Renal pelvis (tissue), 4 donors: ENCODE data around the gene SLC7A14. TPM values are rescaled to one million over a fixed set of nuclear protein-coding genes. Genes with fewer than 3 reads are reported as not detected.
A peak's percentile ranks its signal among the peaks of the same experiment; 100 is the strongest.

Experiments
- DNase-seq: peaks from one replicate; pipeline ENCODE4 v3.0.0-alpha.2; 2013
- polyA plus RNA-seq, 3 donors: library from polyadenylated mRNA; unstranded; fragments of 120-200 nt; gene quantifications; one replicate each; pipeline ENCODE4 v1.2.1, GENCODE V29; 2013; ENCODE audit not compliant: insufficient read length in 3 of 3

Gene SLC7A14
- polyA plus RNA-seq, 3 donors = 1.5 to 2.8 (median 2.3) TPM

DNA sequence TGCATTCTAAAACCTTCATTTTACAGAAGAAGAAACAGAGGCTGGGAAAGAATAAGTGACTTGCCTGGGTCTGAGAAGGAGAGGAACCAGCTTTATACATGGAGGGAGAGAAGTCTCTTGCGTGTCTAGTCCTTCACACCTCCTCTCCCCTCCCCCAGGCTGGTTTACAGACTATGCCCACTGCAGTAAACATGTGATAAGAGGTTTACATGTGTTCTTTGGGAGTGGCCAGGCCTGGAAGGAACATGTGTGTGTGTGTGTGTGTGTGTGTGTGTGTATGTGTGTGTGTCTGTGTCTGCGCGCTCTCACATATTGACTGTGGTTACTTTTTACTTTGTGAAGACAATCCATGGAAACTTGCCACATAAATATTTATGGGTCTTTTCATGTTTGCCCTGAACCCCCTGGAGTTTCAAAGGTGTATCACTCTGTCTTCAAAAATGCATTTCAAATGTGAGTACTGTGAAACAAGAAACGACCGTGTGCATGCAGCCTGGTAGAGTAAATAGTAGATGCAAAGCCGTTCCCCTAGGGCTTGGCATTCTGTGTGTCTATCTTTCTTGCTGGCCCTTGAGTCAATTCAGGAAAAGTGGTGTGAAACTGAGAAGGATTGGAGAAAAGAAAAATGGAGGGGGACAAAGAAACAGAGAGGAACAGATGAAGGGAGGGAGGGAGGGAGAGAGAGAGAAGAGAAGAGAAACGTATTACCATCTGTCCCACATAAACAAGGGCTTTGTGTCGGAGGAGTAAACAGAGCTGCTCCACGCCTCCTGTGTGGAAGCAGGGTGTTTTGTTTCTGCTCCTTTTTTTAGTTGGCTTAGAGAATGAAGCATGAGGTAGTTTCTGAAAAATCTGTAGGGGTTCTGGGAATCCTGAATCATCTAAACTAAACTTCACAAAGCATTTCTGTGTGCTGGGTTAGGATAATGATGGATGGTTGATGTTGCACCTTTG, 115.5 kb downstream of the SLC7A14 start:
- DNase-seq = peak; percentile 68

DNA sequence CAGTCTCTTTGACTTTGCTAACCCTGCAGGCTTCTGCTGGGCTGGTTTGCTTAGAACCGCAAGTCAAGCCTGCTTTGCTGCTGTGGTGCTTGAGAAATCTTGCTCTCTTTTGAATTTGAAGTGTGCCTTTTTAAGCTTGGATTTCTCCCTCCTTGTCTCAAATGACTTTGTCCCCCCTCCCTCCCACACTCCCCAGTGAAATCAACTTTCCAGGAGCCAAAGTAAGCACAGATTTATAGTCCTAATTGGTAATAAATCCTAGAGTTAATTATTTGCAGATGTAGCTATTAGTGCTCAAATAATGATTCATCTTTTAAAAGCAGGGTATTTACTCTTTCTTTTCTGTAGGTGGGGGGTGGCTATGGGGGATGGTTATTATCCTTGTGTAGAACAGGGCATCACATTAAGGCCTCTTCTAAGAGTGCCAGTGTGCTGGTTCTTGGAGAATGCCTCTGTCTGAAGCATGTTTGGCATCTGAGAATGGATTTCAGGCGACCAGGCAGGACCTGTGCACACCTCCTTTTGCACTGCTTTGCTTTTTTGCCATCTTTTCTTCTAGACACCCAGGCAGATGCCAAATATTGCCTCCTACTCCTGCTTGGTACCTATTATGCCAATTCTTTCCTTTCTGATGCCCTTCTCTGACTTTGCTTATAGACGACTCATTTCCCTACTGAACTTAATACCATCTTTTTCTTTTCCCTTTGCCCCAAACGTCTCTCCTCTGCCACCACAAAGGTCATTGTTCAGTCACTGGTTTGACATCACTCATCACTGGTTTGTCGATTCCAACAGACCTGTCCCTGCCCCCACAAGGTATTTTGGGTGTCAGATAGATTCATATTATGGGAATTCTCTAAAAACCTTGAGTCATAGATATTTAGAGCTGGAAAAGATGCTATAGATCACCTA, 116.5 kb downstream of the SLC7A14 start:
- DNase-seq = peak; percentile 86

DNA sequence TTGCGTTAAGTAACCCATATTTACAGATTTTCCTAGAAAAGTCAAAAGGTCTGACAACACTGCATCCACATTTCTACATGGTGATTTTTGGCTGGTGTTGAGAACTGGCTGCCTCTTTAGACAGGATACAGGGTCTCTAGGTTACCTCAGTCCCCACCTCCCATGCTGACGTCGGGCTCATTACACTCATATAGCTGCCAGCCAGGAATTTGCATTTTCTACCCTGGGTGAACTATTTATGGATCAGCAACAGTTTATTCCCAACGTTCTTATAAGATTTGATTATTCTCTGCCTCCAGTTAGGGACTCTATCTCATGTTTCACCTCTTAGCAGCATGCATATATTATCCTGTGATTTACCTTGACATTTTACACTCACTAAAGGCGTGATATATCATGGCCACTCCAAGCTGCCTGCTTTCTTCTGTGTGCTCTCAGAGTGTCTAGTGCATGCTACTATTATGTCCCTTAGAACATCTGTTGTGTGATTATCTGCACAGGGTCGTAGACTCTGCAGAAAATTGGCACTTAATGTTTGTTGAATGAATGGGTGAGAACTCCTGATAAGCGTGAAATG, 118.2 kb downstream of the SLC7A14 start:
- peak; percentile 65 for DNase-seq

DNA sequence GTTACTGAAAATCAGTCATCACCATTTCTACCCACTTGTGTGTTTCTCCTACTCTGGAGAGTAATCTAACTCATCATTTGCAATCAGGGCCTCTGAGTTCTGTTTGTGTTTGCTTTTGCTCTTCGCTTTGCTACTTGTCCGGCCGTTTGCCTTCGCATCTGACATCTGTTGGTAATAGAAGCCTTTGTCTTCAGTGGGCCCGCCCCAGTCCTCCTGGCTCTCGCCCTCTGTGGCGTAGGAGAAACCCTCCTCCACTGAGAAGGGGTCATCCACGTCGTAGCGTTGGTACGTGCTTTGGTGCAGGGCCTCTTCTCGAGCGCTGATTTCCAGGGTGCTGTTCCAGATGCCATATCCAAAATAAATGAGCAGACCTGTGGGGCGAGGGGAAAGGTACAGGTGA, 118.9 kb downstream of the SLC7A14 start:
- DNase-seq = no peak

DNA sequence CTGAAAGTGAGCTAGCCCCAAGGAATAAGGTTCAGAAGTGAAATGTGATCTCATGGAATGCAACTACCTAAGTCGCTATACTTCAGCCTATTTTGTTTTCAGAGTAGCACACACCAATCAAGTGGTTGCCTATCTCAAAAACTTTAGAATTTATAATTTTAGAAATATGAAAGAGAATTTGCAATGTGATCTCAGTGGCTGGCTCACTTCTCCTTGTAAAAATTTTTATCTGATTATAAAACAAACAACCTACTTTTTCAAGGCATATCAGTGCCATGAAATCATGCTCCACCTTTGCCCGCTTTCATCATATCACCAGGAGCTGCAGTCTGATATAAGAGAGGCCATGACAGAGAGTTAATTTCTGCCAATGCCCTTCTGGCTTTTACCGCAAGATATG, 119.9 kb downstream of the SLC7A14 start:
- DNase-seq = no peak

DNA sequence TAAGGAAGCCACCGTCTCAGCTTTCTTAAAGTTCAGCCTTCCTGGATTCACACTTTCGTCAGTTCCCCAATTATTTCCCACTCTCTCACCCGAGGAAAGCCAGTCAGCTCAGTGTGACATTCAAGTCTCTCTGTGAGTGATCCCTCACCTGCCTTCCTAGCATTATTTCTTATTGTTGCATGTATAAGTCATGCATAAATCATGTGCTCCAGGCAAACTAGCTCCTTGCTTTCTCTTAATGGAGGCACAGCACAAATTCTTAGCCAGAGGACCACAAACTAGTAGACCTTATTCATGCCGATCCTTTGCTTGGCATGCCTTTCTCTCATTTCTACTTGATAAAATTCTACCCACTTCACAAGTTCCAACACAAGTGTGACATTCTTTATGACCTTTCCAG, 122.9 kb downstream of the SLC7A14 start:
- DNase-seq = no peak

DNA sequence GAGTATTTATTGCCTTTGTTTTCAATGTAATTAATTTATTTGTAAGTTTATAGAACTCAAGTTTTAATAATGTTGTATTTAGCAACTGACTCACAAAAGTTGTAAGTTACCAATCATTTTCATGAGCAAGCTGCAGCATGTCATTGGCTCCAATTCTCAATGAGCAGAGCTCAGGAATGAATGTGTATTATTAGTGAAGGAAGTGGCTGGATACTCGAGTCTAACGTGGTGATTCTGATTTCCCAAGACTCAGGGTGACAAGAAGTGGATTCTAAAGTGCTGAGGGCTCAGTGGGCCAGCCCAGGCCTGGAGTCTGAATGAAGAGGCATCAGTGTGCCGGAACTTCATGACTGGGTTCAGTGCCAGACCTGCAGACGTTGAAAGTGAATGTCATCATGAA, 127.6 kb downstream of the SLC7A14 start:
- DNase-seq = no peak

DNA sequence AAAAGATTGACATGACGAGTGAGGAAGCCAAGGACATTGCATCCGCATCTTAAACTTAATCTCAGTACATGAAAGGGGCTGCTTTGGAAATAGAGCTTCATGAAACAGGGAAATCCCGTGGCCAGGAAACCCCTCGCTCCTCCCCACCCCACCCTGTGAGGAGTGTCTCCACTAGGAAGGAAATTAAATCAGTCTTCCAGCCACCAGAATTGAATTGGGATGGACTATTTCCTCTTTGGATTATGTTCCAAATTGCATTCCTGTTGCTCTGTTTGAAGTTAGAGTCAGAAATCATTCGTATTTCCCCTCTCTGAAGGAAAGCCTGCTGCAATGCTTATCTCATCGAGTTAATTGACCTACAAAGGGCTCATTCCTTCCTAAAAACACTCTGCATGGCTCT, 131.4 kb downstream of the SLC7A14 start:
- no peak for DNase-seq

DNA sequence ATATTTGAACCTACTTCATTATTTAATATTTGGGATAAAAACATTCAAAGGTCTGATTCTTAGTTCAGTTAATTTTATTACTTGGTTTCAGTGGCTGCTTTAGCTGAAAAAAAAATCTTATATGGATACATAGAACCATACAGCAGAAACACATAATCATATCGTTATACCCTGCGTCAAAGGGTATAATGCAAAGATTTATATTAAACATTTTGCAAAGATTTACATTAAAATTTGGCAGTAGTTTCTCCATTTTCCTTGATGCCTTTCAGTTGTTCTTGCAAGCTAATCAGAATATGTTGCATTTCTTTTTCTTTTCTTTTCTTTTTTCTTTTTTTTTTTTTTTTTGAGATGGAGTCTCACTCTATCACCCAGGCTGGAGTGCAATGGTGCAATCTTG, 135.8 kb downstream of the SLC7A14 start:
- no peak for DNase-seq

DNA sequence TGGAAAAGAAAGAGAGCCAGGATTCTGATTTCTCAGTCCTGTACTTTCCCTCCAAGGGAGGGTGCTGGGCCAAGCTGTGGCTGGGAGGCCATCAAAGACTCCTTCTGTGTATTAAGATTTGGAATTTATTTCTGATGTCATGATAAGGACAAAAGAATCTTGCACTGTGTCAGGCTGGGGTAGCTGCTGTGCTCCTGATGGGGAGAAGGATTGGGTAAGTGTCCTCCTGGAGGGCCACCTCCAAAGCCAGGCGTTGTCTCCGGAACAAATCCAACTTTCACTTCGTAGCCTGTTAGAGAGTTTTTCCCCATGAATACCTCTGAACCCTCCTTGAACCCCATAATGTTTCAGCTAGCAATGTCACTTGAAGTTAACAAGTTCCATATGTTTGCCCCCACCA, 137.3 kb downstream of the SLC7A14 start:
- no peak for DNase-seq

DNA sequence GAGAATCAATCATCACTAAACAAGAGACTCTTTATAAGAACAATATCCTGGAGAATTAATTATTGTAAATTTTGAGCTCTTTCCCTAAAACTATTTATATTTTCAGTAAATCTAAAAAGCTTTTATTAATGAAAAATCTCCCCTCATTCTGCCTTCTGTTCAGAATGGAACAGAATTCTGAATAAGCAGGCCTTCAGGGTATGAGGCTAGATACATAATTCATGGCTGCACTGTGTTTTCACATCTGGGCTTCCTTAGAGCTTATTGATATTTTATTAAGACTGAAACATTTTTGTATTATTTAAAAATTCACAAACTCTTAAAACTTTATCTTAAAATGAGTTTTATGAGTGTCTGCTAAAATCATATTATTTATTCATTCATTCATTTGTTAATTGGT, 142.4 kb downstream of the SLC7A14 start:
- no peak for DNase-seq

DNA sequence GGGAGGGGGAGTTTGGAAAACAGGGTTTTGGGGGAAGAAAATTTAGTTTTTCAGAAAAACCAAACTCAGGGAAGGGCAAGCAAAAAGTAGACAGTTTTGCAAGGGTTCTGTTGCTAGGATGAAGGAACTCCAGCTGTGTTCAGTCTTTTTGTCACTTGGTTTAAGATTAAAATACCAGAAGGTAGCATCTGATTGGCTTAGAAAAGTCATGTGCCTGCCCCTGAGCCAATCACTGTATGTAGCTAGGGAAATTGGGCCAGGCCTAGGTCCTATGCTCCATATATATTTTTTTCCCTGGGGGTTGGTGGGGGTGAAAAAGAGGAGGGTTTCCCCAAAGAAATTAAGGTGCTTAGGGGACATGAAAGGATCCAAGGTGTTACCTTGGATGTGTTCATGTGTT, 142.9 kb downstream of the SLC7A14 start:
- no peak for DNase-seq

DNA sequence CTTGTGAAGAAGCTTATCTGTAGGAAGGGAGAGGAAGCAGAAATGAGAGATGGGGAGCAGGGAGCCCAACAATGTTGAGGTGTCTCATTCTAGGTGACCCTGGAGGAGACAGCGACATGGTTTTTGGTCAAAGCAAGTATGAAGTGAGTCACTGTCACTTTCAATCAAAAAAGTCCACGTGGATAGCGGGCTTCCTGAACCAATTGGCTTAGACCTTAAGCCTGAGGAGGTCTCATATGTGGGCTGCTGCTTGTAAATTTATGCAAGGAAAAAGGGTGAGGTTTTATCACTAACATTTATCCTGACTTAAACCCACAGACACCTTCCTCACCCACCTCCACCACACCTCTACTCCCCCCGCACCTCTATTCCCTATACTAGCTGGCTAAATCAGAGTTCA, 144.5 kb downstream of the SLC7A14 start:
- no peak for DNase-seq

DNA sequence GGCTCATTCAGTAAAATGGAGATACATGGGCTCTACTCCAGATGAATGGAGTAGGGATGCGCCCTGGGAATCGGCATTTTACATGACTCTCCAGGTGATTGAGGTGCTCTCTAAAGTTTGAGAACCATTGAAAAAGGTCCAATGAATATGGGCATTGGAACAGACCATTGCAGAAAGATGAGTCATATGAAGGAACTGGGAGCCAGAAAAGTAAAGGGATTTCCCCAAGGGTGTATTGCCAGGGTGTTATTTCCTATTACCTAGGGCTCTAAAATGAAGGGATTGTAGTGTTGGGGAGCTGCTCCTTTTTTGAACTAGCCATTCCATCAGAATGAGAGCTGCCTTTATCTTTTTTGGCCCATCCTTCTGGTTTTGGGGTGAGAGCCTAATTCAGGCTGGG, 145.5 kb downstream of the SLC7A14 start:
- no peak for DNase-seq

DNA sequence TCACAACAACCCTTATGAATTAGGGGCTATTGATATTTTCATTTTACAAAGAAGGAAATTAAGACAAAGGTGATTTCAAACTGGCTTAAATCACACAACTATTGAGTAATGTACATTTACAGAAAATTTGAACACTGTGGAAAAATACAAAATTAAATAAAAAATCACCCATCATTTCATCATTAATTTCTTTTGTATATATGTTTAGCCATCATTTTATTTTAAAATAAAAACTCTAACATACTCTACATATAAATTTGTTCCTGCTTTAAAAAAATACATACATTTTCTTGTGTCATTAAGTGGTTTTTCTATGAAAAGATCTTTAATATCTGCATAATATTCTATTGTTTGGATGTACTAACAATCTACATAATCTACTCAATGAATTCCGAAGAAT, 147.0 kb downstream of the SLC7A14 start:
- no peak for DNase-seq

DNA sequence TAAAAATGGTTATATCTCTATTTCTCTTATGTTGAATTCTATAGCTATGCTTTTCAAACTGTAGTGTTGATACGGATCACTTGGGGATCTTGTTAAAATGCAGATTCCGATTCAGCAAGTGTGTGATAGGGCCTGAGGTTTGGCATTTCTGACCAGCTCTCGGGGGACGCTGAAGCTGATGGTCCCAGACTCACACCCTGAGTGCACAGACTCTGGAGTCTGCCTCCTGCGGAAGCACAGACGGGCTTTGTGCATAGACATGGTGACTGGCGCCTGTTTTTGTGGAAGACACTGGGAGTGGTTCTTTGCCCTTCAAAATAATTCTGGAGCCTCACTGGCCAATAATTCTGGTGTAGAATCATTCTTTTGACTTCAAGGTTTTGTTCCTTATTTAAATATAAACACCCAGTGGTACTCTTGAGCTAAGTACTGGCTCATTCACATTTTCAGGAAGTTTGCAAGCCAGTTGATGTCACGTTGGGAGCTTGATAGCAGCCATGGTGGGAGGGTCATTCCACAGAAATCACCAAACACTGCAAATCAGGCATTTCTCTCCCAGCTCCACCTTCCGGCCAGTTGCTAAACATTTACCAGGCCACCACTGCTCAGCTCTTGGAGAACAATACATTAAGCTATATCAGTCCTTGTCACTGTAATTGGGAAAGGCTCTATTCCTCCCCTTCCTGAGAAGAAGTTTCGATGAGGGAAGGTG, 148.0 kb downstream of the SLC7A14 start:
- no peak for DNase-seq

DNA sequence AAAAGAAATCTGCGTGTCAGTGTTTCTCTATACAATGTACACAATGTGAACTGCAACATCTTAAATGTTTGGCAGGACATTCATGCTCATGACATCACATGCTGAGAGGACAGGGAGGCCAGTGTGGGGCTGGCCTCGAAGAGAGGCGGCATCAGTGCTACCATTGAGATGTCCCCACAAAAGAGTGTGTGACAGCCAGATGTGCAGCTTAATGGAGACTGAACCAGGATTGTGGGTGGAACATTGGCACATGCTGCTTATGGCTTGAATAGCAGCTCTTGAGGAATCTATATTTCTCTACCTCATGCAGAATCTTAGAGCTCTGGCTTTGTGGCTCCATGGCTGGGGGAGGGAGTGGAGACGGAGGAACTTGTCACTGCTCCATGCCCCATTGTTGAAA, 148.7 kb downstream of the SLC7A14 start:
- DNase-seq = no peak

DNA sequence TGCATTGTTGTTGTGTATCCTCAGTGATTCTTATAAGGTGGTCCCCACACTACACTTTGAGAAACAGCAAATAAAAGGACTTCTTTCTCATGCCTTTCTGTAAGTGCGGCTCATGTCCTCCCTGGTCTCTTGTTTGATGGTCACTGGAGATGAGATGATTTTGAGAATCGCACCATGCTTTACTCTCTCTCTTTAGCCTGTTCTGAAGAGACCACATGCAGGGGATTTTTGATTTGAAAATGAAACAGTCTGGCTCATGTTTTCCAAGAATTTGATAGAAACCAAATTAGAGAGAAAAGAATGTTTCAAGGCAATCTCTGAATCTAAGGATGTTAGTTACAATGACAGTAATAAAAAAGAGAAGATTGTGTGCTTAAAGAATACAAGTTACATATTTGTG, 149.2 kb downstream of the SLC7A14 start:
- no peak for DNase-seq

DNA sequence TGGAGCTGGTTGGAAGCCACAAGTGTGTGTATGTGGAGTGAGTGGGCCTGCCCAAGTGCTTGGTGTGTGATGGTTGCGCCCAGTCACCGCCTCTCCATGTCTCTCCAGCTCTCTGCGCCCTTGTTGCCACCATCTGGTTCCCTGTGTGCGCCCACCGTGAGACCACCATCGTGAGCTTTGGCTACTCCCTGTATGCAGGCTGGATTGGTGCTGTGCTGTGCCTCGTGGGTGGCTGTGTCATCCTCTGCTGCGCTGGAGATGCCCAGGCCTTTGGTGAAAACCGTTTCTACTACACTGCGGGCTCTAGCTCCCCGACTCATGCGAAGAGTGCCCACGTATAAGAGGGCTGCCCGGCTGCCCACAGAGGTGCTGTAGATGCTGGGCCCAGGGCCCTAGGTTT, 153.5 kb downstream of the SLC7A14 start:
- DNase-seq = no peak

DNA sequence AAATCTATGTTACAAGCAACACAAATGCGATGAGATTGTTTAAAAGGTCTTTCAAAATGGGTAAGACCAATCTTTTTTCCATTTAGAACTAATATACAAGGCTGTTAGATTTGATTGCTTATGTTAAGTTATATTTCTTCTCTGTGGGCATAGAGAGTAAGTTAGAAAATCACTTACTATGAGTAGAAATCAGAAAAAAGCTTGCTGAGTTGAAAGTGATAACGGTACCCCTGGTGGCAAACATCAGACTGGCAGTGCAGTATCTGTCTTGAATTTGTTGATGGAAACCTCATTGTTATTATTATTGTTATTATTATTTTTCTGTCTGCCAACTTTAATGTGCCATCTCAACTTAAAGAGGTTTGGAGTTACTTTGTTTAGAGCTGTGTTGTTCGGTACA, 154.8 kb downstream of the SLC7A14 start:
- DNase-seq = no peak

DNA sequence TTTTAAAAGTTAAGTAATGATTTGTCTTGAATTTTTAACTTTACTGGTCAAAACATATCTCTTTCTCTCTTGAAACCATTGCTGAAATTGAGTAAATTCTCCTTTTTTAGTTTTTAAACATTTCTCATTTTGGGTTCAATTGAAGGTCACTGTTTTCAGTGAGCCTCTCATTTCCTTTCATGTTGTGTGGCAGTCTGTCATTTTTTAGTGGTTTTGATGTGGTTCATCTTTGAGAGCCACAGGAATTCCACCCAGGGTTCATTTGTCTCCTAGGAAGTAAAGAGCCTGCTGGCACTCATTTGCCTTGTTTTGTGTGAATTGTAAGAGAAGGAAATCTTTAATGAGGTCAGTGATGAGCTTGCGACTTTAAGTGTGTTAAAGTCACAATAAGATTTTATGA, 156.8 kb downstream of the SLC7A14 start:
- DNase-seq = no peak

DNA sequence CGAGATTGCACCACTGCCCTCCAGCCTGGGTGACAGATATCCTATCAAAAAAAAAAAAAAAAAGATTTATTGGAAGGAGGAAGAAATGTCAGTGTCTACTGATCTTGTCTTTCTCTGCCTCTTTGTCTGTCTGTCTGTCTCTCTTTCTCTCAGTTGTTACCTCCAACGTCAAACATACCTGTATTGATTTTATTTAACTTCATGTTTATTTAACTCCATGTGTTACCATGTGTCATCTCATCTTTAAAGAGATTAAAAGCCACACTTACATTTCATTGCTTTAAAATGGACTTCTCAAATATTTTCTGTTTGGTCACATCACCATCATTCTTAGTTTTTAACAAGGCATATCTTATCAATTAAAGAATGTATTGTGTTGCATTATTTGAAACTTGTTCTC, 157.8 kb downstream of the SLC7A14 start:
- DNase-seq = no peak
